OCI-LY7 (cell line): ENCODE data around the gene HRCT1. TPM values are rescaled to one million over a fixed set of nuclear protein-coding genes. Genes with fewer than 3 reads are reported as not detected.

Source experiments
- BruUV-seq: library from RNA; stranded (reverse); fragments of 400-500 nt; replicated peaks from 2 replicates; lab custom pipeline; 2021; lab: Mats Ljungman, UMichigan
- CTCF ChIA-PET: fragments of 300-600 bp; sonication (Branson Sonifier 250); formaldehyde crosslinking; loops from one replicate; lab custom pipeline; 2022; ENCODE audit warnings: antibody characterized with exemption; ENCODE audit not compliant: unreplicated experiment; lab: Charles Lee
- POLR2A ChIA-PET: fragments of 300-600 bp; sonication (Branson Sonifier 250); formaldehyde crosslinking; loops from one replicate; lab custom pipeline; 2022; ENCODE audit warnings: antibody characterized with exemption; lab: Charles Lee
- DNase-seq: peaks from one replicate; pipeline ENCODE4 v3.0.0-alpha.2; 2015; ENCODE audit warnings: low spot score
- H2AFZ ChIP-seq: fragments of 200-600 bp; sonication (generic), shearing (Covaris generic); 2 replicates; pipeline ENCODE4 v1.6.1; 2014; ENCODE audit warnings: mild to moderate bottlenecking, antibody characterized with exemption, low read length, moderate library complexity
- H3K27ac ChIP-seq: fragments of 200-600 bp; sonication (generic); 2 replicates; pipeline ENCODE4 v1.5.1; 2014; ENCODE audit warnings: mixed run types, low read depth, mild to moderate bottlenecking, moderate library complexity, low read length, inconsistent platforms; ENCODE audit not compliant: poor library complexity, severe bottlenecking
- H3K36me3 ChIP-seq: fragments of 200-600 bp; sonication (generic); 2 replicates; pipeline ENCODE4 v1.6.1; 2014; ENCODE audit warnings: mild to moderate bottlenecking, antibody characterized with exemption, low read length, moderate library complexity, mixed read lengths; ENCODE audit not compliant: insufficient read depth
- H3K4me1 ChIP-seq: fragments of 200-600 bp; sonication (generic); 2 replicates; pipeline ENCODE4 v1.5.1; 2014; ENCODE audit warnings: mild to moderate bottlenecking, low read length; ENCODE audit not compliant: insufficient read depth, poor library complexity, severe bottlenecking
- H3K4me2 ChIP-seq: fragments of 200-600 bp; sonication (generic); 2 replicates; pipeline ENCODE4 v1.6.1; 2014; ENCODE audit warnings: mild to moderate bottlenecking, low read length
- H3K4me3 ChIP-seq: fragments of 200-600 bp; sonication (generic); 2 replicates; pipeline ENCODE4 v1.5.1; 2014; ENCODE audit warnings: mild to moderate bottlenecking, low read depth, low read length; ENCODE audit not compliant: poor library complexity, severe bottlenecking
- H3K79me2 ChIP-seq: fragments of 200-600 bp; sonication (generic); 2 replicates; pipeline ENCODE4 v1.6.1; 2016; ENCODE audit warnings: low read depth, mild to moderate bottlenecking, low read length, moderate library complexity, mixed read lengths; ENCODE audit not compliant: insufficient read depth
- H3K9me2 ChIP-seq: fragments of 200-600 bp; sonication (generic); 2 replicates; pipeline ENCODE4 v1.6.1; 2016; ENCODE audit warnings: mild to moderate bottlenecking, low read length, mixed read lengths; ENCODE audit not compliant: insufficient read depth
- H3K9me3 ChIP-seq: fragments of 200-600 bp; sonication (generic); 2 replicates; pipeline ENCODE4 v1.6.1; 2014; ENCODE audit warnings: mild to moderate bottlenecking, mixed run types, low read length, mixed read lengths
- H4K20me1 ChIP-seq: fragments of 200-600 bp; sonication (generic); 2 replicates; pipeline ENCODE4 v1.6.1; 2014; ENCODE audit warnings: mild to moderate bottlenecking, antibody characterized with exemption, low read length, moderate library complexity, mixed read lengths; ENCODE audit not compliant: insufficient read depth
- EZH2phosphoT487 ChIP-seq: fragments of 200-600 bp; sonication (generic); IDR thresholded peaks from 2 replicates; pipeline ENCODE4 v1.6.1; 2018; ENCODE audit warnings: low read depth, borderline replicate concordance, mild to moderate bottlenecking, mixed run types, antibody characterized with exemption, low read length, moderate library complexity, mixed read lengths
- intact Hi-C: fragments of 100-400 bp; cut with micrococcal nuclease; formaldehyde crosslinking; loops from one replicate; pipeline ENCODE4 v1.10.0; 2022; ENCODE audit not compliant: unreplicated experiment
- total RNA-seq, 2 experiments: library from RNA; depleted of rRNA in 1 of 2; stranded (reverse); fragments of >200 nt in 1 of 2; shearing (Covaris generic) in 1 of 2; gene quantifications; 2 replicates each; pipeline ENCODE4 v1.2.3, GENCODE V29; 2014 to 2022
- TF ChIP-seq, protein P1 (sequence below): fragments of 200-600 bp; sonication (generic); conservative IDR thresholded peaks from 2 replicates; pipeline ENCODE4 v1.5.1; 2014; ENCODE audit warnings: mild to moderate bottlenecking, antibody characterized with exemption, low read length, moderate library complexity, mixed read lengths

HRCT1 gene
- total RNA-seq, 2 experiments from 2014 or later = not detected

DNA sequence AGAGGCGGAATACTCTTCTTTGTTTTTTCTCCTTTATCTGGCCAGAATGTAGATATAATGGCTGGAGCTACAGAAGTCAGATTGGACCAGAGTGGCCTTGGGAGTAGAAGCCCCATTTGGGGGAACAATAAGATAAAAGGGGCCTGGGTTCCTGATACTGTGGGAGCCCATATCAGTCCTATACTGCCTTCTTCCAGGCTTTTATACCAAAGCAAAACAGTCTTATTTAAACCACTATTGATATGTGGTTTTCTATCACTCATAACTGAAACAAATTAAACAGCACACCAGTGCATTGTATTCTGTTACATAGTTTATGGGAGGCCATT, 17.6 kb downstream of the HRCT1 start:
- POLR2A ChIA-PET = no interaction called here

DNA sequence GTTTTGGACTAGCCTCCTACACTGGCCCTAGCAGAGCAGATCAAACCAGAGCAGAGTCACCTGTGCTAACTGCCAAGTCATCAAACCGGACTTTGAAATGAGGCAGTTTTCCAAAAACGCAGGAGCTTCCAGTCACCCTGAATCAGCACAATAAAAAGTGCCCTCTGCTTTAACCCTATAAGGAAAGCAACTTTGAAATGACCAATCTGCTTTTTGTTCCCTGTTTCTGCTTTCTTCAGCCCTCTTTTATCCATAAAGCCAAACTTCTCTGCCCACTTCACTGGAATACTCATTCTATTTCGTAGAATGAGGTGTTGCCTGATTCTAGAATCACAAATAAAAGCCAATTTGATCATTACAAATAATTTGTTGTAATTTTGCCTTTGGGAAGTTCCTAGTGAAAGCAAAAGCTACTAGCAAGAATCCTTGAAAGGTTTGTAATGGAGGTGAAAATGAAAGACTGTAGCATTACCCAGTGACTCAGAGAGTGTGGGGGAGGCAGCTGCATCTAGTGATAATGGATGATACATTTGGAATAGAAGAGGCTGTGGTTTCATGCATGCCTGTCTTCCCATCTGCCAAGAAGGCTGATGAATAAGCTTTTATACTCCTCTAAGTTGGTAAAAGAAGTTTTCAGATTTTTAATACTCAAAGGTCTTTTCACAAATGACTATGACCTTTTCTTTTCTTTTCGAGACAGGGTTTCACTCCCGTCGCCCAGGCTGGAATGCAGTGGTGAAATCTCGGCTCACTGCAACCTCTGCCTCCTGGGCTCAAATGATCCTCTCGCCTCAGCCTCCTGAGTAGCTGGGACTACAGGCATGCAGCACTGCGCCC, 18.1 kb downstream of the HRCT1 start:
- no peaks in the 10 kb centered on the region for H3K9me3 ChIP-seq
- H3K36me3 ChIP-seq = no peaks in the 10 kb centered on the region
- H3K27ac ChIP-seq = no peak overlapping the region
- H4K20me1 ChIP-seq = no peaks in the 10 kb centered on the region
- no peak overlapping the region for H3K4me2 ChIP-seq
- intact Hi-C loops = no loop called here
- no peak overlapping the region for H2AFZ ChIP-seq
- BruUV-seq = no TSS peak
- no peaks in the 10 kb centered on the region for H3K4me1 ChIP-seq
- no peaks in the 10 kb centered on the region for H3K79me2 ChIP-seq
- no peak for DNase-seq
- POLR2A ChIA-PET = interaction anchor here (0.6 to 1.3 kb wide), 2 partner anchors 13 to 77 kb away, joined by 3 to 4 read pairs; no protein-coding TSS in a partner anchor
- H3K4me3 ChIP-seq = no peak overlapping the region
- CTCF ChIA-PET = no interaction called here
- TF ChIP-seq, protein P1, sequence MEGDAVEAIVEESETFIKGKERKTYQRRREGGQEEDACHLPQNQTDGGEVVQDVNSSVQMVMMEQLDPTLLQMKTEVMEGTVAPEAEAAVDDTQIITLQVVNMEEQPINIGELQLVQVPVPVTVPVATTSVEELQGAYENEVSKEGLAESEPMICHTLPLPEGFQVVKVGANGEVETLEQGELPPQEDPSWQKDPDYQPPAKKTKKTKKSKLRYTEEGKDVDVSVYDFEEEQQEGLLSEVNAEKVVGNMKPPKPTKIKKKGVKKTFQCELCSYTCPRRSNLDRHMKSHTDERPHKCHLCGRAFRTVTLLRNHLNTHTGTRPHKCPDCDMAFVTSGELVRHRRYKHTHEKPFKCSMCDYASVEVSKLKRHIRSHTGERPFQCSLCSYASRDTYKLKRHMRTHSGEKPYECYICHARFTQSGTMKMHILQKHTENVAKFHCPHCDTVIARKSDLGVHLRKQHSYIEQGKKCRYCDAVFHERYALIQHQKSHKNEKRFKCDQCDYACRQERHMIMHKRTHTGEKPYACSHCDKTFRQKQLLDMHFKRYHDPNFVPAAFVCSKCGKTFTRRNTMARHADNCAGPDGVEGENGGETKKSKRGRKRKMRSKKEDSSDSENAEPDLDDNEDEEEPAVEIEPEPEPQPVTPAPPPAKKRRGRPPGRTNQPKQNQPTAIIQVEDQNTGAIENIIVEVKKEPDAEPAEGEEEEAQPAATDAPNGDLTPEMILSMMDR = no peak
- no peak for TF ChIP-seq EZH2phosphoT487
- no peaks in the 10 kb centered on the region for H3K9me2 ChIP-seq

More for the DNA sequence above, 17.6 kb downstream of the HRCT1 start:
- Histone ChIP-seq H3K9me3 (no peaks in the 10 kb centered on the region), H3K4me1 (no peaks in the 10 kb centered on the region), H3K9me2 (no peaks in the 10 kb centered on the region), H3K79me2 (no peaks in the 10 kb centered on the region), H3K36me3 (no peaks in the 10 kb centered on the region), H4K20me1 (no peaks in the 10 kb centered on the region), H3K4me3 (no peak overlapping the region), H2AFZ (no peak overlapping the region), H3K4me2 (no peak overlapping the region), H3K27ac (no peak overlapping the region)
- TF ChIP-seq, protein P1 = no peak
- no peak for TF ChIP-seq EZH2phosphoT487
- no TSS peak for BruUV-seq
- intact Hi-C loops = no loop called here
- DNase-seq = no peak
- CTCF ChIA-PET = no interaction called here
